Colonic mucosa (tissue), 4 donors: ENCODE measurements around the gene PPARG. TPM values are rescaled to one million over a fixed set of nuclear protein-coding genes. Genes with fewer than 3 reads are reported as not detected.

Experiments
- DNase-seq: peaks from one replicate; pipeline ENCODE4 v3.0.0-alpha.2; 2020
- H3K27ac ChIP-seq: fragments of 200-600 bp; one replicate; pipeline ENCODE4 v1.8.0; 2021
- H3K27me3 ChIP-seq: fragments of 200-600 bp; one replicate; pipeline ENCODE4 v1.8.0; 2021
- H3K36me3 ChIP-seq: fragments of 200-600 bp; one replicate; pipeline ENCODE4 v1.8.0; 2021
- H3K4me1 ChIP-seq: fragments of 200-600 bp; one replicate; pipeline ENCODE4 v1.8.0; 2021; ENCODE audit warnings: mild to moderate bottlenecking
- H3K4me3 ChIP-seq: fragments of 200-600 bp; one replicate; pipeline ENCODE4 v1.8.0; 2021
- H3K9ac ChIP-seq, 2 donors: one replicate each; pipeline ENCODE4 v1.7.0; 2013; ENCODE audit warnings: control low read depth in 2 of 2, low read depth in 2 of 2, low read length in 2 of 2
- H3K9me3 ChIP-seq: fragments of 200-600 bp; one replicate; pipeline ENCODE4 v1.8.0; 2021
- intact Hi-C: fragments of 100-400 bp; cut with DNase I; formaldehyde crosslinking; loops from one replicate; pipeline ENCODE4 v1.14.1; 2022
- total RNA-seq, 2 donors: library from RNA; stranded (reverse); fragmentation: NEBNext Ultra II Directional in 1 of 2; extraction: Animal tissue kit (Norgen Biotek cat#: 25700) in 1 of 2; gene quantifications; one replicate each; pipeline ENCODE4 v1.2.1, GENCODE V29; 2021
- TF ChIP-seq, protein P1 (sequence below): fragments of 200-600 bp; IDR thresholded peaks from one replicate; pipeline ENCODE4 v1.8.0; 2022; ENCODE audit warnings: antibody characterized with exemption, mild to moderate bottlenecking
- donor health status: healthy.
- donor health status: DM: no; HTN: no; CAD: no.
- donor health status: DM: no; HTN: no; CAD: no.

Gene PPARG
- total RNA-seq, 2 donors from 2014 or later = 85.2 to 169 TPM

DNA sequence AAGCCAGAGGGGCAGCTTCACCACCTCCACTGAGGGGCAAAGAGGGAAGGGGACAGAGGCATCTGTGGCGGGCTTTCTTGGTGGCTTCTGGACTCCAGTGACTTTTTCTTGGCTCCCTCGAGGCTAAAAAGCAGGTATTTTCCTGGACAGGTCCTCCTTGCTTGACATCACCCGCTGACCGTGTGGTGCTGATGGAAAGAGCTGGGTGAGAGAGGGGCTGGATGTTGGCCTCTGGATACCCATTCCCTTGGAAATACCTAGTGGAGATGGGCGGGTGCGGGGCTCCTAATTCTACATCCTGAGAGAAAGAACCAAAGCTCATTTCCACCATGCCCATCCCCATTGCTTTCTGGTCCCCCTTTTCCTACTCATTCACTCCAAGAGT is 148.3 kb downstream of the PPARG start:
- Histone ChIP-seq H3K4me1 (peaks cover 12% of the 10 kb centered on the region), H3K9me3 (no peaks in the 10 kb centered on the region), H3K4me3 (no peak overlapping the region), H3K27ac (no peak overlapping the region), H3K36me3 (no peaks in the 10 kb centered on the region), H3K27me3 (no peaks in the 10 kb centered on the region), H3K9ac (no peak overlapping the region)
- TF ChIP-seq, protein P1, sequence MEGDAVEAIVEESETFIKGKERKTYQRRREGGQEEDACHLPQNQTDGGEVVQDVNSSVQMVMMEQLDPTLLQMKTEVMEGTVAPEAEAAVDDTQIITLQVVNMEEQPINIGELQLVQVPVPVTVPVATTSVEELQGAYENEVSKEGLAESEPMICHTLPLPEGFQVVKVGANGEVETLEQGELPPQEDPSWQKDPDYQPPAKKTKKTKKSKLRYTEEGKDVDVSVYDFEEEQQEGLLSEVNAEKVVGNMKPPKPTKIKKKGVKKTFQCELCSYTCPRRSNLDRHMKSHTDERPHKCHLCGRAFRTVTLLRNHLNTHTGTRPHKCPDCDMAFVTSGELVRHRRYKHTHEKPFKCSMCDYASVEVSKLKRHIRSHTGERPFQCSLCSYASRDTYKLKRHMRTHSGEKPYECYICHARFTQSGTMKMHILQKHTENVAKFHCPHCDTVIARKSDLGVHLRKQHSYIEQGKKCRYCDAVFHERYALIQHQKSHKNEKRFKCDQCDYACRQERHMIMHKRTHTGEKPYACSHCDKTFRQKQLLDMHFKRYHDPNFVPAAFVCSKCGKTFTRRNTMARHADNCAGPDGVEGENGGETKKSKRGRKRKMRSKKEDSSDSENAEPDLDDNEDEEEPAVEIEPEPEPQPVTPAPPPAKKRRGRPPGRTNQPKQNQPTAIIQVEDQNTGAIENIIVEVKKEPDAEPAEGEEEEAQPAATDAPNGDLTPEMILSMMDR = no peak
- intact Hi-C loops = no loop called here
- DNase-seq = no peak

DNA sequence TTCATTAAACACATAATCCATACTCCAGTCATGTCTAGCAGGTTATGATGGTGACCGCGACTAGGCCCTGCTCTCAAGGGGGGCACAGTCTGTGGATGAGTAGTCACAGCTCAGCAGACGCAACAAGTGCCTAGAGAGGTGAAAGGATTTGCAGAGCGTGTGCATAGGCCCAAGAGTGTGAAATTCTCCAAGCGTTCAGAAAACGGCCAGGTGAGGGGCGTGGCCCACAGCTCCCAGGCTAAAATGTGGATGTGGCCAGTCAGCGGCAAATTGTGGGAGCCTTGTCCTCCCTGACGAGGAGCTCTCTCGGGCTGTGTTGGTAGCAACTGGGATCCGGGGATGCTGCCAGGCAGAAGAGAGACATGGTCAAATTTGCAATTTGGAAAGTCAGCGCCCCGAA is 149.0 kb downstream of the PPARG start:
- H3K4me3 ChIP-seq = no peak overlapping the region
- H3K36me3 ChIP-seq = no peaks in the 10 kb centered on the region
- H3K27me3 ChIP-seq = no peaks in the 10 kb centered on the region
- DNase-seq = no peak
- no peak overlapping the region for H3K27ac ChIP-seq
- no peak overlapping the region for H3K9ac ChIP-seq
- H3K9me3 ChIP-seq = no peaks in the 10 kb centered on the region
- H3K4me1 ChIP-seq = peaks cover 12% of the 10 kb centered on the region
- intact Hi-C loops = no loop called here
- TF ChIP-seq, protein P1 = no peak

DNA sequence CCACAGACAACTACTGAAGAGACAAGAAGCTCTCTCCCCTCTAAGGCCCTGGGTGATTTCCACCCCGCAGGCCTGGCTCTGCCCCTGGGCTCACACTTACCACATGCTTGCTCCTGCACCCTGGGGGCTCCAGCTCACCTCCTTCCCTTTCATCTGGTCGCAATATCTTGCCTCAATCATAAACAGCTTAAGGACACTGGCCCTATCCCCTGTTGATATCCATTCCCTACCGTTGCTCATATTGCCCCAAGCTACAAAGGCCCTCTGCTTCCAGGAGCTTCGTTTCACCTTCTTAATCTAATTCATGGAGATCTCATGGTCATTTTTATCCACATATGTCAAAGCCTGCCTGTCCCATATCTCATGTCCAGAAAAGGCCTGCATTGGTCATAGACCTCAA is 149.4 kb downstream of the PPARG start:
- no peaks in the 10 kb centered on the region for H3K27me3 ChIP-seq
- intact Hi-C loops = no loop called here
- TF ChIP-seq, protein P1 = no peak
- H3K9me3 ChIP-seq = no peaks in the 10 kb centered on the region
- peak overlapping the region; percentile 26 for H3K27ac ChIP-seq
- H3K9ac ChIP-seq = no peak overlapping the region
- H3K4me1 ChIP-seq = peaks cover 12% of the 10 kb centered on the region
- no peaks in the 10 kb centered on the region for H3K36me3 ChIP-seq
- no peak for DNase-seq
- H3K4me3 ChIP-seq = no peak overlapping the region

DNA sequence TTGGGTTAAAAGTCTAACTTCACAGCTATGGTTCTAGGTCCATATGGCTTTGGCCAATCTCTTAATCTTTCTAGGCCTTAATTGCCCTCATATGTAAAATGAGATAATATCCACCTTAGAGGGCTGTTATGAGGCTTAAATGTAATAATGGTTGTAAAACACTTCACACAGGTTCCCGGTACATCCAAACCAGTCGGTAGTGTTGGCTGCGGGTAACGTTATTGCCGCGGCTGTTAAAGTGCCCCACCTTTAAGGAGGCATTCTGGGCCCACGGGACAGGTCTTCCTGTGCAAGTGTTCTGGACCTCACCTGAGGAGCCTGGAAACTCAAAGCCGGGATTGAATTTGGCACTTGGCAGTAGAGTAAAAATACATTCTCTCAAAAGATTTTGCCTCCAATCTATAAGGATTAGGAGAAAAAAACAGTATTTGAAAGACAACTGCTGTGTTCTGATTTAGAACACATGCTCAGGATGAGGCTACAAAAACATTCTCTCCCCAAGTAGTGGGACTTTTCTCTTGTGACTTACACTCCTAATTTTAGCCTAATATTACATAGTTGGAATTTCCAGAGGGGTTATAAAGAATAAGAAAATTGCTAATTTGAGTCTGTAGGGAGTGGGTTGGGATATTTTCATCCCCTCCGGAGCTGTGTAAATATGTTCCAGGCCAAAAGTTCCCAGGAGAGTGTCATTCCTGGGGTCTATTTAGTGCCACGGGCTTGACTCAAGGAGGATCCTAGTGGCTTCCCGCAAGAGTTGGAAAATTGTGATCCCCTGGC is 150.5 kb downstream of the PPARG start:
- H3K4me1 ChIP-seq = peaks cover 23% of the 10 kb centered on the region
- H3K27me3 ChIP-seq = no peaks in the 10 kb centered on the region
- H3K4me3 ChIP-seq = no peak overlapping the region
- H3K9ac ChIP-seq = peak overlapping the region in 1 of 2 donors; percentile 53
- TF ChIP-seq, protein P1 = no peak
- no peaks in the 10 kb centered on the region for H3K9me3 ChIP-seq
- H3K36me3 ChIP-seq = no peaks in the 10 kb centered on the region
- intact Hi-C loops = no loop called here
- peak; percentile 84 for DNase-seq
- H3K27ac ChIP-seq = peak overlapping the region; percentile 26

DNA sequence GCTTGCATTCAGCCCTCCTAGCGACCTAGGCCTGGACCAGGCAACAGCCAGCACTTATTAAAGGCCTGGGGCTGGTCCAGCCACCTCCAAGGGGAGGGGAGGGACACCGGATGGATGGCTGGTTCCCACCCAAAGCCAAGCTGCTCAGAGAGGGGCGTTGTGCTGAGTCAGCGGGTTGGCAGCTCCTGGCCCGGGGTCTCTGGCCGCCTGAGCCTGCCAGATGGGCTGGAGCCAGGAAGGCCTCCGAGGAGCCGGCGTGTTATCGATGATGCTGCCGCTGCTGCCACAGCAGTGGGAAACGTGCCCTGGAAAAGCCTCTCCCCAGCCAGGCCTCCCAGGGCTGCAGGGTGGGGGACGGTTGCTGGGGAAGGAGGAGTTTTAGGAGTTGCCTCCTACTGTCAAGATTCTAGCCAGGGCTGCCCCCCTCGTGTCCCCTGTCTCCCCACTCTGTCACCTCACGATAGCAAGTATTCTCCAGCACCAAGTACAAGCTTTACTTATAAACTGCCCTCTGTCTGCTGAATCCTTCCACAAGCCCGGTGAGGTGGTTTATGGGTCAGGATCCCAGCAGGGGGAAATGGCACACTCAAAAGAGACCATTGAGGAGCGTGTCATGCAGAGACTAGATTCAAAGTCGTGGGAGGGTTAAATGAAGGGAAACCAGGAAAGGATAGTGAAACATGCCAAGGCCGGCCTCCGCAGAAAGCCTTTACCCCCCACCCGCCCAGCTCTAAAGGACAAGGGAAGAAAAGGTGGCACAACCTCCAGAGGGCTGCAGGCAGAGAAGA is 152.3 kb downstream of the PPARG start:
- intact Hi-C loops = no loop called here
- TF ChIP-seq, protein P1 = no peak
- DNase-seq = no peak

More for the DNA sequence above, 152.3 kb downstream of the PPARG start:
- Histone ChIP-seq H3K9ac (peak overlapping the region in 1 of 2 donors; percentile 43), H3K4me3 (no peak overlapping the region), H3K36me3 (no peaks in the 10 kb centered on the region), H3K27me3 (no peaks in the 10 kb centered on the region), H3K4me1 (peaks cover 23% of the 10 kb centered on the region), H3K27ac (no peak overlapping the region), H3K9me3 (no peaks in the 10 kb centered on the region)
